DOHH2 (cell line): ENCODE results near the gene ROGDI.
A peak's percentile ranks its signal among the peaks of the same experiment; 100 is the strongest.

Experiments used
- H3F3A ChIP-seq: fragments of 200-600 bp; sonication (generic), shearing (Covaris generic); 2 replicates; pipeline ENCODE4 v1.6.0; 2016; ENCODE audit warnings: antibody characterized with exemption, mild to moderate bottlenecking; ENCODE audit not compliant: control insufficient read depth, insufficient read depth
- H3K27ac ChIP-seq: fragments of 200-600 bp; sonication (generic); 2 replicates; pipeline ENCODE4 v1.5.1; 2014; ENCODE audit warnings: low read depth, mild to moderate bottlenecking, low read length, moderate library complexity
- H3K27me3 ChIP-seq: fragments of 200-600 bp; sonication (generic); 2 replicates; pipeline ENCODE4 v1.6.1; 2014; ENCODE audit warnings: mild to moderate bottlenecking, low read length, mixed read lengths; ENCODE audit not compliant: control insufficient read depth
- H3K36me3 ChIP-seq: fragments of 200-600 bp; sonication (generic); 2 replicates; pipeline ENCODE4 v1.6.1; 2014; ENCODE audit warnings: mild to moderate bottlenecking, low read length, moderate library complexity, mixed read lengths; ENCODE audit not compliant: control insufficient read depth
- H3K4me1 ChIP-seq: fragments of 200-600 bp; sonication (generic); 2 replicates; pipeline ENCODE4 v1.6.1; 2014; ENCODE audit warnings: mild to moderate bottlenecking, low read length, mixed read lengths; ENCODE audit not compliant: control insufficient read depth
- H3K4me2 ChIP-seq: fragments of 200-600 bp; sonication (generic); 2 replicates; pipeline ENCODE4 v1.6.0; 2014; ENCODE audit warnings: mild to moderate bottlenecking, low read length, moderate library complexity
- H3K4me3 ChIP-seq: fragments of 200-600 bp; sonication (generic); 2 replicates; pipeline ENCODE4 v1.5.1; 2014; ENCODE audit warnings: mild to moderate bottlenecking, low read length, mixed read lengths
- H3K79me2 ChIP-seq: fragments of 200-600 bp; sonication (generic); 2 replicates; pipeline ENCODE4 v1.6.1; 2014; ENCODE audit warnings: mild to moderate bottlenecking, low read length, mixed read lengths; ENCODE audit not compliant: control insufficient read depth
- H3K9me2 ChIP-seq: fragments of 200-600 bp; sonication (generic); replicated peaks from 2 replicates; pipeline ENCODE4 v1.6.1; 2014; ENCODE audit warnings: mild to moderate bottlenecking, low read length, mixed read lengths; ENCODE audit not compliant: control insufficient read depth
- H3K9me3 ChIP-seq: fragments of 200-600 bp; sonication (generic); 2 replicates; pipeline ENCODE4 v1.6.1; 2014; ENCODE audit warnings: antibody characterized with exemption, low read length, mixed read lengths; ENCODE audit not compliant: control insufficient read depth, insufficient read depth
- H4K20me1 ChIP-seq: fragments of 200-600 bp; sonication (generic); 2 replicates; pipeline ENCODE4 v1.6.0; 2014; ENCODE audit warnings: low read depth, mild to moderate bottlenecking, antibody characterized with exemption, low read length, moderate library complexity; ENCODE audit not compliant: control insufficient read depth, insufficient read depth
- CTCF ChIP-seq: fragments of 200-600 bp; sonication (generic); IDR thresholded peaks from one replicate; pipeline ENCODE4 v1.5.1; 2014; ENCODE audit warnings: antibody characterized with exemption, mild to moderate bottlenecking, low read depth, low read length; ENCODE audit not compliant: poor library complexity, severe bottlenecking
- EZH2phosphoT487 ChIP-seq: fragments of 200-600 bp; sonication (generic); IDR thresholded peaks from 2 replicates; pipeline ENCODE4 v1.6.1; 2017; ENCODE audit warnings: borderline replicate concordance, mild to moderate bottlenecking, antibody characterized with exemption, low read length, moderate library complexity, mixed read lengths

The ROGDI gene

GRCh38 chr16:4801051-4801961 lies 1.1 kb downstream of the ROGDI start:
- Histone ChIP-seq H3K36me3 (peaks cover 14% of the 10 kb centered on the region), H3F3A (peaks cover 7% of the 10 kb centered on the region; the same call in 1 of the 2 replicates), H3K27ac (peak overlapping the region; percentile 38; the same call in 1 of the 2 replicates), H3K27me3 (no peaks in the 10 kb centered on the region), H4K20me1 (no peaks in the 10 kb centered on the region), H3K4me2 (peak overlapping the region; percentile 94), H3K4me1 (peaks cover 32% of the 10 kb centered on the region), H3K4me3 (peak overlapping the region; percentile 87), H3K9me2 (no peaks in the 10 kb centered on the region), H3K79me2 (no peaks in the 10 kb centered on the region), H3K9me3 (no peaks in the 10 kb centered on the region)
- TF ChIP-seq EZH2phosphoT487 (no peak), CTCF (no peak)

- H3F3A ChIP-seq: peaks cover 7% of the 10 kb centered on the region; the same call in 1 of the 2 replicates
- H3K4me1 ChIP-seq: peaks cover 32% of the 10 kb centered on the region
- H3K36me3 ChIP-seq: peaks cover 12% of the 10 kb centered on the region
- no peaks in the 10 kb centered on the region for H3K27me3 ChIP-seq
- no peak overlapping the region for H3K27ac ChIP-seq
- H3K79me2 ChIP-seq: no peaks in the 10 kb centered on the region
- no peaks in the 10 kb centered on the region for H4K20me1 ChIP-seq
- H3K9me2 ChIP-seq: no peaks in the 10 kb centered on the region
- H3K9me3 ChIP-seq: no peaks in the 10 kb centered on the region
- H3K4me3 ChIP-seq: peak overlapping the region; percentile 16; the same call in 1 of the 2 replicates
- no peak for TF ChIP-seq EZH2phosphoT487
- TF ChIP-seq CTCF: no peak
- peak overlapping the region; percentile 94 for H3K4me2 ChIP-seq
Observed at GRCh38 chr16:4800290-4801041, 2.0 kb downstream of the ROGDI start.

- no peaks in the 10 kb centered on the region for H3K9me3 ChIP-seq
- H4K20me1 ChIP-seq: no peaks in the 10 kb centered on the region
- H3F3A ChIP-seq: peaks cover 7% of the 10 kb centered on the region; the same call in 1 of the 2 replicates
- peaks cover 32% of the 10 kb centered on the region for H3K4me1 ChIP-seq
- H3K4me2 ChIP-seq: no peak overlapping the region
- H3K36me3 ChIP-seq: peaks cover 5% of the 10 kb centered on the region
- TF ChIP-seq CTCF (no peak), EZH2phosphoT487 (no peak)
- no peak overlapping the region for H3K27ac ChIP-seq
- H3K27me3 ChIP-seq: no peaks in the 10 kb centered on the region
- H3K79me2 ChIP-seq: no peaks in the 10 kb centered on the region
- no peaks in the 10 kb centered on the region for H3K9me2 ChIP-seq
- H3K4me3 ChIP-seq: no peak overlapping the region
Observed at GRCh38 chr16:4799171-4799855, 3.1 kb downstream of the ROGDI start.
